Testis (tissue), 3 donors: ENCODE data around the gene SLC47A2. TPM values are rescaled to one million over a fixed set of nuclear protein-coding genes. Genes with fewer than 3 reads are reported as not detected.
"Not testable (repeated sequence)": the region's sequence is repeated elsewhere in the genome, so short reads cannot be mapped to it uniquely, and the experiment has no call there.

ENCODE experiments used
- DNase-seq: peaks from one replicate; pipeline ENCODE4 v3.0.0-alpha.2; 2019
- H3K27ac ChIP-seq, 2 donors: fragments of 200-600 bp; sonication (generic); one replicate each; pipeline ENCODE4 v1.5.1; 2019
- H3K27me3 ChIP-seq: fragments of 200-600 bp; sonication (generic); one replicate; pipeline ENCODE4 v1.5.1; 2019
- H3K36me3 ChIP-seq: fragments of 200-600 bp; sonication (generic); one replicate; pipeline ENCODE4 v1.5.1; 2017; ENCODE audit warnings: low read depth; ENCODE audit errors: missing control alignments
- H3K4me1 ChIP-seq: fragments of 200-600 bp; sonication (generic); one replicate; pipeline ENCODE4 v1.5.1; 2019
- H3K4me3 ChIP-seq, 2 donors: fragments of 200-600 bp; sonication (generic); one replicate each; pipeline ENCODE4 v1.5.1; 2017 to 2019
- H3K9me3 ChIP-seq: fragments of 200-600 bp; sonication (generic); one replicate; pipeline ENCODE4 v1.5.1; 2017
- CTCF ChIP-seq, 3 experiments: fragments of 450-650 bp in 2 of 3; fragments of 200-600 bp in 1 of 3; sonication (generic) in 1 of 3; IDR thresholded peaks; one replicate each; pipeline ENCODE4 v1.5.1; 2016 to 2019; ENCODE audit warnings: antibody characterized with exemption in 3 of 3, mild to moderate bottlenecking in 2 of 3, moderate library complexity in 1 of 3
- POLR2A ChIP-seq: fragments of 450-650 bp; IDR thresholded peaks from one replicate; pipeline ENCODE4 v1.6.1; 2017; ENCODE audit warnings: antibody characterized with exemption, mild to moderate bottlenecking, moderate library complexity
- WGBS, 2 donors: methylation state at CpG; one replicate each; pipeline ENCODE4 v1.1.5; 2018; 5-methylcytosine and 5-hydroxymethylcytosine counted together
- intact Hi-C: fragments of 100-400 bp; cut with DNase I; formaldehyde crosslinking; loops from one replicate; pipeline ENCODE4 v1.15.1; 2023; ENCODE audit warnings: low total_unique reads
- polyA plus RNA-seq: library from polyadenylated mRNA; stranded (reverse); fragments of 350-450 nt; fragmentation: Illumina TruSeq; extraction: RNeasy Lipid Tissue Mini Kit (QIAGEN cat#74804); gene quantifications from one replicate; pipeline ENCODE4 v1.2.3, GENCODE V29; 2014; ENCODE audit warnings: low read depth, low replicate concordance; ENCODE audit not compliant: insufficient read depth
- total RNA-seq, 2 donors: library from RNA; depleted of rRNA; stranded (reverse); fragments of >200 nt; gene quantifications; one replicate each; pipeline ENCODE4 v1.2.3, GENCODE V29; 2016

The SLC47A2 gene
- total and polyA plus RNA-seq, 3 donors from 2014 or later: 0.16 to 1.1 (median 0.50) TPM

GRCh38 chr17:19686400-19687090 is 29.8 kb downstream of the SLC47A2 start:
- intact Hi-C loops: no loop called here
- Histone ChIP-seq H3K36me3 (no peaks in the 10 kb centered on the region), H3K4me1 (no peaks in the 10 kb centered on the region), H3K9me3 (no peaks in the 10 kb centered on the region), H3K4me3 (no peak overlapping the region), H3K27ac (no peak overlapping the region), H3K27me3 (no peaks in the 10 kb centered on the region)
- DNase-seq: no peak
- TF ChIP-seq POLR2A: no peak
- no peak for TF ChIP-seq CTCF (IDR thresholded peaks at IDR 0.05)
- WGBS, 2 donors: 93 to 94% methylated on average over 2 of the region's 2 CpGs

GRCh38 chr17:19684909-19685580 is 31.3 kb downstream of the SLC47A2 start:
- H3K4me1 ChIP-seq, H3K36me3 ChIP-seq, DNase-seq, intact Hi-C loops, H3K27me3 ChIP-seq, H3K4me3 ChIP-seq, H3K27ac ChIP-seq, H3K9me3 ChIP-seq: not testable (repeated sequence)
- WGBS, 2 donors: 84 to 89% methylated on average over 28 to 32 of the region's 32 CpGs

GRCh38 chr17:19683117-19683516 is 33.3 kb downstream of the SLC47A2 start:
- H3K36me3 ChIP-seq: no peaks in the 10 kb centered on the region
- WGBS, 2 donors: 68 to 98% methylated on average over 2 of the region's 2 CpGs
- no peak overlapping the region for H3K27ac ChIP-seq
- no peaks in the 10 kb centered on the region for H3K9me3 ChIP-seq
- intact Hi-C loops: no loop called here
- no peak overlapping the region for H3K4me3 ChIP-seq
- TF ChIP-seq POLR2A (no peak), CTCF (IDR thresholded peaks at IDR 0.05) (no peak)
- H3K4me1 ChIP-seq: no peaks in the 10 kb centered on the region
- no peak for DNase-seq
- H3K27me3 ChIP-seq: no peaks in the 10 kb centered on the region

- no peak overlapping the region for H3K4me3 ChIP-seq
- no peaks in the 10 kb centered on the region for H3K4me1 ChIP-seq
- H3K9me3 ChIP-seq: no peaks in the 10 kb centered on the region
- no peaks in the 10 kb centered on the region for H3K36me3 ChIP-seq
- H3K27me3 ChIP-seq: no peaks in the 10 kb centered on the region
- no peak overlapping the region for H3K27ac ChIP-seq
- no peak for DNase-seq
- 84 to 87% methylated on average over 11 to 18 of the region's 18 CpGs for WGBS, 2 donors
- intact Hi-C loops: no loop called here
- TF ChIP-seq CTCF (IDR thresholded peaks at IDR 0.05) (no peak), POLR2A (no peak)
Observed at GRCh38 chr17:19678581-19679453, 37.6 kb downstream of the SLC47A2 start.

GRCh38 chr17:19677736-19678379 is 38.5 kb downstream of the SLC47A2 start:
- intact Hi-C loops: no loop called here
- TF ChIP-seq POLR2A (no peak), CTCF (IDR thresholded peaks at IDR 0.05) (no peak)
- no peaks in the 10 kb centered on the region for H3K27me3 ChIP-seq
- no peaks in the 10 kb centered on the region for H3K36me3 ChIP-seq
- DNase-seq: no peak
- H3K27ac ChIP-seq: no peak overlapping the region
- no peaks in the 10 kb centered on the region for H3K4me1 ChIP-seq
- 95 to 96% methylated on average over 5 of the region's 5 CpGs for WGBS, 2 donors
- H3K9me3 ChIP-seq: no peaks in the 10 kb centered on the region
- H3K4me3 ChIP-seq: no peak overlapping the region
